Left lung (tissue), 10 donors: ENCODE results near the gene BLNK. TPM values are rescaled to one million over a fixed set of nuclear protein-coding genes. Genes with fewer than 3 reads are reported as not detected.
"Not testable (repeated sequence)": the region's sequence is repeated elsewhere in the genome, so short reads cannot be mapped to it uniquely, and the experiment has no call there.

Experiments used
- ATAC-seq: fragments of 200-7000 bp; cut with Tn5 transposase; one replicate; pipeline ENCODE4 v1.9.1; 2020; ENCODE audit warnings: moderate library complexity
- DNase-seq, 4 donors: peaks; one replicate each; pipeline ENCODE4 v3.0.0-alpha.2; 2013 to 2020
- H3K27ac ChIP-seq, 2 donors: fragments of 200-600 bp; sonication (generic) in 1 of 2; one replicate each; pipeline versions ENCODE4 v1.5.0 to v1.8.0; 2020 to 2021
- H3K27me3 ChIP-seq, 2 donors: fragments of 200-600 bp; sonication (generic) in 1 of 2; one replicate each; pipeline versions ENCODE4 v1.5.0 to v1.8.0; 2020 to 2021
- H3K36me3 ChIP-seq, 2 donors: fragments of 200-600 bp; sonication (generic) in 1 of 2; one replicate each; pipeline versions ENCODE4 v1.5.0 to v1.8.0; 2020 to 2021
- H3K4me1 ChIP-seq, 2 donors: fragments of 200-600 bp; one replicate each; pipeline ENCODE4 v1.8.0; 2021
- H3K4me3 ChIP-seq, 2 donors: fragments of 200-600 bp; sonication (generic) in 1 of 2; one replicate each; pipeline versions ENCODE4 v1.5.0 to v1.8.0; 2020 to 2021; ENCODE audit warnings: mild to moderate bottlenecking in 1 of 2
- H3K9me3 ChIP-seq, 2 donors: fragments of 200-600 bp; sonication (generic) in 1 of 2; one replicate each; pipeline versions ENCODE4 v1.5.0 to v1.8.0; 2020 to 2021
- intact Hi-C, 2 donors: fragments of 100-400 bp; cut with DNase I; formaldehyde crosslinking; loops; one replicate each; pipeline versions ENCODE4 v1.11.2 to v1.14.2; 2022
- polyA plus RNA-seq, 6 donors: library from polyadenylated mRNA; unstranded; fragments of 120-200 nt; gene quantifications; one replicate each; pipeline ENCODE4 v1.2.1, GENCODE V29; 2013; ENCODE audit not compliant: insufficient read length in 6 of 6
- total RNA-seq, 2 donors: library from RNA; stranded (reverse); fragmentation: NEBNext Ultra II Directional; extraction: Animal tissue kit (Norgen Biotek cat#: 25700); gene quantifications; one replicate each; pipeline ENCODE4 v1.2.1, GENCODE V29; 2021
- TF ChIP-seq, protein P1 (sequence below), 2 donors: fragments of 200-600 bp; sonication (generic) in 1 of 2; IDR thresholded peaks; one replicate each; pipeline versions ENCODE4 v1.5.0 to v1.8.0; 2021; ENCODE audit warnings: antibody characterized with exemption in 2 of 2
- donor health status: DM: no; HTN: yes; CAD: no.
- donor health status: DM: no; HTN: no; CAD: no.

Gene BLNK
- total and polyA plus RNA-seq, 8 donors = 7.9 to 18.8 (median 15.2) TPM

DNA sequence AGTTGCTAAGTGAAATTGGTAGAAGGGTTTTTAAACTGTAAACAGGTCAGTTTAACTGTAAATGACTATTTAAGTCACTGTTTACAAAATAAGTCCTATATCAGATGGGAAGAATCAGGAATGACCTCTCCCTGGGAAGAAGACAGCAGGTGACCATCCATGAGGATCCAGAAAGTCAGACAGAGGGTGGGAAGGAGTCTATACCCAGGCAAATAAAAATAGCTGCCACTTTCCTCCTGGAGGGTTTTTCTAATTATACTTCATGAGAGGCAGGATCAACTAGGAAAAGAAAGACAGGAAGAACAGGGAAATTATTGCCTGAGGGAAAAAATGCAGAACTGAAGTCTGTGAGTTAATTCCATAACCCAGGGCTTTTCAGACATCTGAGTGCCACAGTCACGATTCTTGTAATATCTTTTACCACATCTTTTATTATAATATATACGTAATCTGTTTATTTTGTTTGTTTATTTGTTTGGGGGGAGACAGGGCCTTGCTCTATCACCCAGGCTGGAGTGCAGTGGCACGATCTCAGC lies 39.9 kb upstream of the BLNK start:
- H3K9me3 ChIP-seq = no peaks in the 10 kb centered on the region
- DNase-seq (no peak), ATAC-seq (no peak)
- no peaks in the 10 kb centered on the region for H3K36me3 ChIP-seq
- TF ChIP-seq, protein P1, sequence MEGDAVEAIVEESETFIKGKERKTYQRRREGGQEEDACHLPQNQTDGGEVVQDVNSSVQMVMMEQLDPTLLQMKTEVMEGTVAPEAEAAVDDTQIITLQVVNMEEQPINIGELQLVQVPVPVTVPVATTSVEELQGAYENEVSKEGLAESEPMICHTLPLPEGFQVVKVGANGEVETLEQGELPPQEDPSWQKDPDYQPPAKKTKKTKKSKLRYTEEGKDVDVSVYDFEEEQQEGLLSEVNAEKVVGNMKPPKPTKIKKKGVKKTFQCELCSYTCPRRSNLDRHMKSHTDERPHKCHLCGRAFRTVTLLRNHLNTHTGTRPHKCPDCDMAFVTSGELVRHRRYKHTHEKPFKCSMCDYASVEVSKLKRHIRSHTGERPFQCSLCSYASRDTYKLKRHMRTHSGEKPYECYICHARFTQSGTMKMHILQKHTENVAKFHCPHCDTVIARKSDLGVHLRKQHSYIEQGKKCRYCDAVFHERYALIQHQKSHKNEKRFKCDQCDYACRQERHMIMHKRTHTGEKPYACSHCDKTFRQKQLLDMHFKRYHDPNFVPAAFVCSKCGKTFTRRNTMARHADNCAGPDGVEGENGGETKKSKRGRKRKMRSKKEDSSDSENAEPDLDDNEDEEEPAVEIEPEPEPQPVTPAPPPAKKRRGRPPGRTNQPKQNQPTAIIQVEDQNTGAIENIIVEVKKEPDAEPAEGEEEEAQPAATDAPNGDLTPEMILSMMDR (IDR thresholded peaks at IDR 0.05) = no peak
- peaks cover 0 to 5% of the 10 kb centered on the region in 2 donors for H3K27me3 ChIP-seq
- intact Hi-C loops = no loop called here
- no peak overlapping the region for H3K4me3 ChIP-seq
- no peak overlapping the region for H3K27ac ChIP-seq
- H3K4me1 ChIP-seq = peaks cover 0 to 5% of the 10 kb centered on the region in 2 donors

DNA sequence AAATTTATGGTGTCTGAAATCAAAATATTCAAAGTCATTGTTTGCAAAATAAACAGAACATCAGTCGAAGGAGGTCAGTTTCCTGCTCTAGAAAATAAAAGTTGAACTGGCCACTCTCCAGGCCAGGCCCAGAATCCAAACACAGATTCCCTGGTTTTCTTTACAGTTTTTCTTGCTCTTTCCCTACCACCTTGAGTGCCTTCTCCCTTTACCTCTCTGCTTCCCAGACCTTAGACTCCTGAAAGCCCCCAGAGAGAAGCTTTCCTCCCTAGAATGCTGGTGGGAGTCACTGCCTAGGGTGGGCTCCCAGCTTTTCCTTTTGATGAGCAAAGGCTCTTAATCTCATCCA lies 38.9 kb upstream of the BLNK start:
- peaks cover 0 to 8% of the 10 kb centered on the region in 2 donors for H3K4me1 ChIP-seq
- H3K9me3 ChIP-seq = no peaks in the 10 kb centered on the region
- DNase-seq (no peak), ATAC-seq (no peak)
- intact Hi-C loops = no loop called here
- peaks cover 0 to 5% of the 10 kb centered on the region in 2 donors for H3K27me3 ChIP-seq
- H3K27ac ChIP-seq = no peak overlapping the region
- TF ChIP-seq, protein P1 (IDR thresholded peaks at IDR 0.05) = no peak
- H3K4me3 ChIP-seq = no peak overlapping the region
- no peaks in the 10 kb centered on the region for H3K36me3 ChIP-seq

DNA sequence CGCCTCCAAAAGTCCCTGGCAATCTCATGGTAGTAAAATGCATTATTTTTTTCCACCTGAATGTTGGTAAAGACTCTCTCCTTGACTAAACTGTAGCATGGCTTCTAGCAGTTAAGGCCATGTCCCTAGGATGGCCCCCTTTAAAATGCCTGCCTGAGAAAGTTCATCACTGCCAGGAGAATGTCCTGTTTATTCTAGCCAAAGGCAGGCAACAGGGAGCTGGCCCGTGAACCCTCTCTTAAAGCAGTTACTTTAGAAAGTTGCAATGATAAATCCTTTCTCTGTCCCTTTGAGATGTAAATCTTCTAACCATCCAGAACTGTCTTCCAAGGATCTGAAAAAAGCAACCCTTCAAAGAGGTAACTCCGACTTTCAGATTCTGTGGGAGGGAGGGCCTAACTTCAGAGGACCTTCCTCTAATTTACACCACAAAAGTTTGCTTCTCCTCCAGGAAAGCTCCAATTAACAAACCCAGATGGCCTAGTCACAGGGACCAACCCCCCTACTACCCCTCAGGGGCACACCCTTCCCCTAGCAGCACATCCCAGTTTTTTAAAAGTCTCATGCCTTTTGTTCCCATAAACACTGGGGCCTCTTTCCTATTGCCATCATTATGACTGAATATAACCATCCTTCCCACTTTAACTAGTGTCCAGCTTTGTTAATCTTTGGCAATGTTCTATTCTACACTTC lies 38.4 kb upstream of the BLNK start:
- Histone ChIP-seq H3K27ac (no peak overlapping the region), H3K9me3 (no peaks in the 10 kb centered on the region), H3K36me3 (no peaks in the 10 kb centered on the region), H3K4me1 (peaks cover 0 to 8% of the 10 kb centered on the region in 2 donors), H3K4me3 (no peak overlapping the region), H3K27me3 (peaks cover 0 to under 1% of the 10 kb centered on the region in 2 donors)
- intact Hi-C loops = no loop called here
- TF ChIP-seq, protein P1 (IDR thresholded peaks at IDR 0.05) = no peak
- DNase-seq (no peak), ATAC-seq (no peak)

DNA sequence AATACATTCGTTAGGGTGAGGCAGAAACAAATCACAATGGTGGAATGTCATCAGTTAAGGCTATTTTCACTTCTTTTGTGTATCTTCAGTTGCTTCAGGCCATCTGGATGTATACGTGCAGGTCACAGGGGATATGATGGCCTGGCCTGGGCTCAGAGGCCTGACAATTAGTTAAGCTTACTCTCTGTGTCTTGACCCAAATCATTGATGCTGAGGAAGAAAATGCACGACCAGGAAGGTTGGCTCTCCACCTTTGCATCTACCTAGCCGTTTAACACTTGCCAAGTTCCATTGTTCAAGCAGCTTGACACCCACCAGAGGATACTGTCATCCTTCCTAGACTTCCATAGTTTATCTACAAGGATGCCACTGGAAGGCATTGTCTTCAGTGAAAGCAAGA lies 37.5 kb upstream of the BLNK start:
- ATAC-seq, H3K9me3 ChIP-seq, intact Hi-C loops, H3K36me3 ChIP-seq, DNase-seq, H3K4me3 ChIP-seq, H3K27ac ChIP-seq, H3K4me1 ChIP-seq, H3K27me3 ChIP-seq: not testable (repeated sequence)

DNA sequence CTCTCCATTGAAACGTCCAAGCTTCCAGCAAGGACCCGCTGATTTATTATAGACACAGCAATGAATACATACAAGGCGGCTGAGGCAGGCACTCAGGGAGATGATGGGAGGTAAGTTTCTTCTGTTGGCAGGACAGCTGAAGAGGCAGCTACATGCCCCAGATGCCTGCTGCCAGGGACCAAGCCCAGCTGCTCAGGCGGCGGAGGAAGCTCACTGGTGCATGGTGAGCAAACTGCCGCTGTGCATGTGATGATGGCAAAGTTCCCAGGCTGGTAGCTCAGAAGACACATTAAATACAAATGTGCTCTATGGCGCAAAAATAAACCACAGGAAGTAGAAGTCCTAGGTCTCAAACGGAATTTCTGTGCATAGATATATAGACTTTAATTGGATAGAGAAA lies 35.1 kb upstream of the BLNK start:
- Histone ChIP-seq H3K27ac (no peak overlapping the region), H3K36me3 (no peaks in the 10 kb centered on the region), H3K9me3 (no peaks in the 10 kb centered on the region), H3K4me1 (peaks cover 0 to 8% of the 10 kb centered on the region in 2 donors), H3K4me3 (no peak overlapping the region), H3K27me3 (no peaks in the 10 kb centered on the region)
- intact Hi-C loops = no loop called here
- DNase-seq (peak in 2 of 4 donors; percentile 68 to 76), ATAC-seq (peak; percentile 54)
- TF ChIP-seq, protein P1 (IDR thresholded peaks at IDR 0.05) = no peak

DNA sequence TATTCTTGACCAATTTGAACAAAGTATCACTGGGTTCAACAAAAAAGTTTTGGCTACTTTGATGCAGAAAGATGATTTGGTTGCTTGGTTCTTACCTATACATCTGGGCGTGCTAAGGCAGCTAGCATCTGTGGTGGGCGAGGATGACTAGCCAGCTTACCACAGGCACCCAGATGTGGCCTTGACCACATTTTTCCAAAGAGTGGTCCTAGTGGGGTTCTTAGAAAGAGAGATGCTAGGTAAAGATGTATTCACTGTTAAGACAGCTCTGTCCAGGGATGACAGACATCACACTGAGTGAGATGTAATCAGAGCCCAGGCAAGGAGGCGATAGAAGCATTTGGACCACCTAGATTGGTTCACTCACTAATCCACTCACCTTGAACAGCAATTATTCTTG lies 33.6 kb upstream of the BLNK start:
- no peaks in the 10 kb centered on the region for H3K27me3 ChIP-seq
- no peaks in the 10 kb centered on the region for H3K9me3 ChIP-seq
- H3K4me1 ChIP-seq = peaks cover 0 to 8% of the 10 kb centered on the region in 2 donors
- ATAC-seq (no peak), DNase-seq (no peak)
- TF ChIP-seq, protein P1 (IDR thresholded peaks at IDR 0.05) = no peak
- no peaks in the 10 kb centered on the region for H3K36me3 ChIP-seq
- intact Hi-C loops = no loop called here
- no peak overlapping the region for H3K4me3 ChIP-seq
- no peak overlapping the region for H3K27ac ChIP-seq
